Activated CD8-positive, alpha-beta memory T cell treated with anti-CD3 and anti-CD28 coated beads, Interleukin-2, amount 50 U/mL, for 1 hour (primary cell): ENCODE measurements around the gene ST7.
"Not testable (repeated sequence)": the region's sequence is repeated elsewhere in the genome, so short reads cannot be mapped to it uniquely, and the experiment has no call there.

Experiments used
- DNase-seq: peaks from one replicate; pipeline ENCODE4 v3.0.0-alpha.2; 2020; ENCODE audit errors: extremely low read depth

ST7 gene

DNA sequence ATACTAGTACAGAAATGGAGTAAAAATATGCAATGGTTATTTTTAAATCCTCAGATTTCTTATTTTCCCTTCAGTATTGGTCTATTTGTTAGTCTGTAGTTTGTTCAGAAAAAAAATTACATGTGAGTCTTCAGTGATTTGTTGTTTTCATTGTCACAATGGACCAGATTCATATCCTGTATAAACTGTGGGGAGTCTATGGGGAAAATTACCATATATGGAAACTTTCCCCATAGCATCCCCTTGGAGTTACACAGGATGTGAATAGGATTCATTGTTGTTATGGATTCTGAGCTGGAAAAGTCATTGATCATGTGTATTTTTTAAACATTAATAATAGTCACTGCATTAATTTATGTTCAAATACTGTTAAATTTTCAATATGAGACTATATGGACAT lies 72.6 kb downstream of the ST7 start:
- no peak for DNase-seq

- DNase-seq, result not testable (repeated sequence)
Observed at GRCh38 chr7:117030346-117030745, 77.0 kb downstream of the ST7 start.

GRCh38 chr7:117030793-117031192 lies 77.5 kb downstream of the ST7 start:
- DNase-seq, result not testable (repeated sequence)

DNA sequence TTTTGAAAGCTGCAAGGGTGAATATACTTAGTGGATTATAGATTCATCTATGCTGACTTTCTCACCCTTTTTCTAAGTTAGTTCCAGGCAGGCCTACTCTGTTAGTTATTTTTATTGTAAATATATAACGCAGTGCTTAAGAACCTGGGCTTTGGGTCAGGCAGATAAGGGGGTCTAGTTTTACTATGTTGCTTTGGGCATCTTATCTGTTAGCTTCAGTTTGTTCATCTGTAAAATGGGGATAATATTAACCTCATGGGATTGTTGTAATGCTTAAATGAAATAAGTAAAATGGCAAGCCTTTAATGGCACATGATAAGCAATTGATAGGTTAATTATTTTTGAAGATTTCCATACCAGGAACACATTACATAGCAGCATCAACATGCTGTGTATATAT lies 79.5 kb downstream of the ST7 start:
- no peak for DNase-seq

DNA sequence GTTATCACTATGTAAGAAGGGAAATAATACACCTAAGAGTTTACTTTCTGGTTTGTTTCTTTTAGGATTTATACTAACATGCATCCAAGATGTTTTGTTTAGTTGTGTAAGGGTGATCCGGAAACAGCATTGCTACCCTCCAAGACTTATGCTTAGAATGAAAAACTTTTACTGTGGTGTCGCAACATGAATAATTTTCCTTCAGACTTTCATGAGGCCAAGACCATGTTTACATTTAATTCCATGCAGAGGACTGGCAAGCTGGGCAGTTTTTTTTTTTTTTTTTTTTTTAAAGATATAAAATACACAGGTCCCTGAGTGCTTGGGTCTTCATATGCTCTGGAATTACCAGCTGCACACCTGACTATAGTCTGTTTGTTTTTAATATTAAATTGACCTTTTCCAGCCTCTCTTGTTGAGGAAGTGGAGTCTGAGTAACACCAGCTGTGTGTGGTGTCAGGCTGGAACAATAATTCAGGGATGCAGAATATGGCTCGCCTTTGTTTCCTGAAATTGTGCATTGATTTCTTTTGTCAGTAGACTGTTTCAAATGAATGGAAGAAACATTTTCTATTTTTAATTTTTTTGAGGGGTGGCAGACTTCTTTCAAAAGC lies 81.7 kb downstream of the ST7 start:
- DNase-seq, result no peak

DNA sequence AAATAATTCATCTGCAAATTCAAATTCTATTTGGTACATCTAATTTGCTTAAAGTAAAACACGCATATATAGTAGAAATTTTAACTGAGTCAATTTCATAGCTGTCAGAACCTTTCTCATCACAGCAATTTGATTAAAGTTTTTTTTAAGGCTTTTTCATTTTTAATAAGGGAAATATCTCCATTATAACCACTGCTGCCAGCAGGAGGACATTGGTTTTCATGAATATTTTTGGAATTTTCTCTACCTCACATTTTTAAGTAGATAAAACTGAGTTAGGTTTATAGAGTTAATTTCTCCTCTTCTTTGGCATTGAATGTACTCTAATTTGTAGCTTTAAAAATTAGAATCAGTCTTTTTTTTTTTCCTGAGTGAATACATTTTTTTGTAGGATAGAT lies 82.2 kb downstream of the ST7 start:
- no peak for DNase-seq

DNA sequence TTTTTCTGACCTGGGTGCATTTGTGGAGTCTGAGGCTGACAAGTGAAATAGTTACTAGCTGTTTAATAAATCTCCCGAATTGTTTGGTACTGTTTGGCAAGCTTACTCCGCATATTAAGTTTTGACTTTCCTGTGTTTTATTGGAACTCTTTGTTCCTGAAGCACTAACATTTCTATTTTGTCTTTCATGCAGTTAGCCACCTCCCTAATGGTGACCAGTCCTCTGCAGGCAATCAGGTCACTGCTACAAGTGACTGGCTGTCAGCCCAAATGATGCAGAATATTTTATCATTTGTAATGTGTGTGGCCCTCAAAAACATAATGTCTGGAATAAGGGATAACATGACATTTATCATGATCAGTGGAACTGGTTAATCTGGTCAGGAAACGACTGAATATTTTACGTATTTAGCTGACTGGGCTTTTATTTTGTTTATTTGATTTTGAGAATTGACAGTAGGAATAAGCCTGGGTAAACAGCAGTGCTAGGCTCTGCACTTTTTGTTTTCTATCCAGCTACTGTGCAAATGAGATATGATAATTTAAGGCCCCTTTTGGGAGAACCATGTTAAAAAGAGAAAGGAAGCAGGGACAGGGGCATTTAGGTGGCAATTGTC lies 82.9 kb downstream of the ST7 start:
- no peak for DNase-seq

GRCh38 chr7:117036836-117037235 lies 83.5 kb downstream of the ST7 start:
- DNase-seq, result no peak

DNA sequence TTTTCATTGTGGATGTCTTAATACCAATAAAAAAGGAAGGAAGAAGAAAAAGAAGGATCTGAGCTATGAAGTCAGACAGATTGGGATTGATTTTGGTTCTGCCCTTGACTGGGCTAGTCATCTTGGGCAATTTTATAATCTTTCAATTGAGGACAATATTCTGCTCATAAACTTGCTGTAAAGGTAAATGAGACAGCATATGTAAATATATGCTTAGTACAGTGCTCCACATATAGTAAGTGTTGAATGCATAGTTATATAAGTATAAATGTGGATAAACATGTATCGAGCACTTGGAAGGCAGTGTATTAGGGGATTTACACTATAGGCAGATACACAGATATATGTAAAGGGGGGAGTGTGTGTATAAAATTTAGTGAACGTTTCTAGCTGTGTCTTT lies 85.1 kb downstream of the ST7 start:
- DNase-seq, result no peak

GRCh38 chr7:117041007-117041406 lies 87.7 kb downstream of the ST7 start:
- no peak for DNase-seq

GRCh38 chr7:117041822-117042221 lies 88.5 kb downstream of the ST7 start:
- no peak for DNase-seq

DNA sequence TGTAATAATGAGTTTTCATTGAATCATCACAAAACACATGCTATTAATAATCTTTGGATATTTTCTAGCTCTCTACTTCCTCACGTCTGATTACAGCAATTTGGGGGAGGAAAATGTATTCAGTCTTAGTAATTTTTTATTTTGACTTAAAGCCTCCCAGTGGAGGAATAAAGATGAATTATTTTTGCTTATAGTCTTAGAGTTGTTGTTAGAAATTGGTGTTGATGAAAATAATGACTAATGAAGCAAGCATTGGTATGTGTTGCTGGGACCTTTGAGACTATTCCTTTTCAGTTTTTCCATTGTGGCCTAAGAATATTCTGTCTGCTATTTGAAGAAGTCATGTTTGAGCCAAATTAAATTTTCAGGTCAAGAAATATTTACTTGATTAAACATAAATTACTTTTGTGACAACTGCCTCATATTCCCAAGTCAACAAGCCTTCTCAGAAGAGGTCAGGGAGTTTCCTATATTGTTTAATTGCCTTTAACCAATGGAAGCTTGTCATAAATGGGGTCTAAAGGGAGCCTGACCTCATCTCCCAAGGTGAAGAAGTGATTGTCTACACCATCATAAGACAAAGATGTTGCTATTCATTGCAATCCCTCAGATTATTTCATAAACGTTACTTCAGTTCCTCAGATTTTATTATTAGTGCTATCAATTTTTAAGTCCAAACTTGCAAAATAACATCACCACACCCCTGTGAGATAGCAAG lies 90.0 kb downstream of the ST7 start:
- DNase-seq, result no peak

DNA sequence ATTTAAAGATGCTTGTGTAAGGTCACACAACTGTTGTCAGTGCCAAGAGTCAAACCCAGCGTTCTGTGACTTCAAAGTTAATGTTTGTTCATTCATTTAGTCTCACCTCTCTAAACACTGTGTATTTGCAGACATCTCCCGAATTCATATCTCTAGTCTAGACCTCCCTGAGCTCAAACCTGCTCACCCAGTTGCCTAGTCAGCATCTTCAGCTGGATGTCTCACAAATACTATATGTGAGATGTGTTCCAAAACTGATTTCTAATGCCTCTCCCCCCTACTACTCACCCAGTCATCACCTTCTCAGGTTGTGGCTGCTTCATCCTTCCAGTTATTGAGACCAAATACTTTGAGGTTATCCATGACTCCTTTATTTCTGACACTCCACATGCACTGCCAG lies 91.4 kb downstream of the ST7 start:
- DNase-seq, result no peak

DNA sequence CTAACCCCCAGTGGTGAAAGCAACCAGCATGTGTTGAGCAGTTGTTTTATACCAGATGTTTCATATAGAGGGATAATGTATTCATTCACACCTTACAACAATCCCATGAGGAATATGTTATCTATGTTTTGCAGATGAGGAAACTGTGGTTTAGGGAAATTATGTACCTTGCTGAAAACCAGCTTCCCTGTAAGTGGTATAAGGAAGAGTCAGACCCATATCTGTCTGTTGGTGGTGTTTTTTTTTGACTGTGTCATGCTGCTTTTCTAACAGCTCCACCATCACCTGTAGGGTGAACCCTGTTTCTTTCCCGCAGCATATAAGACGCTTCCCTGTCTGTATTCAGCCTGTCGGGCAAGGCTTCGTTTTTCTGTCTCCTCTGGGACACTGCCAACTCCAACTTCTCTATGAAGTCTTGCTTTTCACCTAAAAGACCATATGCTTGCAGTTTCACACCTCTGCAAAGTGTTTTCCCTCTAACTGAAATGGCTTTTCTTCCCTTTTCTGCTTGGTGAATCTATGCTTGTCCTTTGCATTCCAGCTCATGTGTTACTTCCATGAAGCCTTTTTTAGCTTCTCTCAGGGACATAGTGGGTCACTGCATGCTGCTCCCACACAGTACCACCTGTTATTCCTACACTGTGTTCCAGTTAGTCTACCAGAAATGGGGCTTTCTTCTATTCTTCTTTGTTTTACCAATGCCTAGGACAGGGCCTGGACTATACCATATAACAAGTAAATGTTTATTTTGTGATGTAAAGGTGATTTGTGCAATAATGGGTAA lies 92.8 kb downstream of the ST7 start:
- no peak for DNase-seq

DNA sequence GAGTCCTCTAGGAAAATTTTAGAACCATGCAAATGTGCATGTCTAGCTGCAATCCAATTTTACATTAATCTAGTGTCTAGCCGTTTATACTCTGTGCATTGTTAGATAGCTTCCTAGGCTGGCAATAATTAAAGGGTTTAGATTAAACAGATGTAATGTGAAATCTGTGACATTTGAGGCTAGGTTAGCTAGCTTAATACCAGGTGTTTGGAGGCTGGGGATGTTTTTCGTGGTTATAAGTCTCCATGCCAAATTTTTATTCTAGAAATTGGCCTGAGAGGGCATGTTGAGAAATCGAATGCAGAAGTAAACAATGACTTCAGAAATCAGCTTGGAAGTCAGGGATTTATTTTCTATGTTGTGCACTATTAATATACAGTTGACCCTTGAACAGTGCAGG lies 94.2 kb downstream of the ST7 start:
- DNase-seq, result no peak

- no peak for DNase-seq
Observed at GRCh38 chr7:117048114-117048866, 95.0 kb downstream of the ST7 start.

DNA sequence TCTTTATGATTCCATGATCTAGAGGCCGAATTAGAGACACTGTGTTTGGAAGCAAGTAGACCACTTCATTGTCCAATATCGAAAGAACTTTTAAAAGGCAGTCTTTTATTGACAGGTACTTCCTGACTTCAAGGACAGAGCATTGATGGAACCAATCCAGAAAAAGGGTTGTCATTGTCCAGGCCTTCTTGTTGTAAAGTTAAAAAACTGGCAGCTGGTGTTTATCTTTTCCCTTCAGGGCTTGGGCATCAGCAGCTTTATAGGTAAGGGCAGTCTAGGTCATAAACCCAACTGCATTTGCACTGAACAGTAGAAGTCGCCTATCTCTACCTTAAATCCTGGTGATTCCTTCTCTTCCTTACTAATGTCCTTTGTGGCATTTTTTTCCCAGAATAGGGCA lies 95.6 kb downstream of the ST7 start:
- no peak for DNase-seq

DNA sequence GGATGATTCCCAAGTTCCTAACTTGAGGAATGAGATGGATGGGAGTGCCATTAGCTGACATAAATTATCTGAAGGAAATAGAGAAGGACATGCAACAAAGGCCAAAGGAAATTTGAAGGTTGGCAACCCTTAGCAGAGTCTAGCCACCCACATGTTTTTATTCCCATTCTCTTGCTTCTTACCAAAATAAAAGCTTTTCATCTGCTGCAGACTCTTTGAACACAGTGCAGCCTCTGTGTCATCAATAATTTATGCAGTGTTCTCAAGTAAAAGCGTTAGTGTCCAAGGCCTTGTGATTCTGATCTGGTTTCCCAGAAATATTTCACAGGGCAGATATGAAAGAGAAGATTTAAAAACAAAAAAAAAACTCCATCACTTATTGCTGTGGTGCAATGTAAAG lies 98.5 kb downstream of the ST7 start:
- no peak for DNase-seq

GRCh38 chr7:117053432-117053831 lies 100.1 kb downstream of the ST7 start:
- no peak for DNase-seq

GRCh38 chr7:117061751-117062150 lies 108.5 kb downstream of the ST7 start:
- DNase-seq, result no peak

DNA sequence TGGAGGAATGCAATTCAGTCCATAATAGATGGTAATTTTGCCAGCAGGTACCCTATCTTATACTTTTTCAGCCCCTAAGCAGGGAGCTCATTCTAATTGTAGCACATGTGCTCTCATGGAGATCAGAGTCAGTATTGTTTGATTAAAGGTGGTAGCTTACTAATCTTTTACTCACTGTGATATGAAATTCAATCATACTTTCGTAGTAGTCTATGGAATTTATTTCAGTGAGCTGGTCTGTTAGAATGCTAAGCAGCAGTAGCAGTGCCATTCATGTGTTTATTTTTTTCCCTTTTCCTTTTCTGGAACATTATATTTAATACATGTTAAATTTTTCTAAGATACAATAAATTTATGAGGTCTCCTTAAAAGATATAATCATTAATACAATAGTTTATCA lies 109.0 kb downstream of the ST7 start:
- no peak for DNase-seq

GRCh38 chr7:117064688-117065087 lies 111.4 kb downstream of the ST7 start:
- DNase-seq, result no peak
